Measurements from ENCODE around the gene SLC35F6. TPM values are rescaled to one million over a fixed set of nuclear protein-coding genes. Genes with fewer than 3 reads are reported as not detected.

SLC35F6 gene
- polyA plus RNA-seq, 2 of the 4 experiments (the other 2 are of a cell fraction) = 41.3 to 46.9 TPM

DNA sequence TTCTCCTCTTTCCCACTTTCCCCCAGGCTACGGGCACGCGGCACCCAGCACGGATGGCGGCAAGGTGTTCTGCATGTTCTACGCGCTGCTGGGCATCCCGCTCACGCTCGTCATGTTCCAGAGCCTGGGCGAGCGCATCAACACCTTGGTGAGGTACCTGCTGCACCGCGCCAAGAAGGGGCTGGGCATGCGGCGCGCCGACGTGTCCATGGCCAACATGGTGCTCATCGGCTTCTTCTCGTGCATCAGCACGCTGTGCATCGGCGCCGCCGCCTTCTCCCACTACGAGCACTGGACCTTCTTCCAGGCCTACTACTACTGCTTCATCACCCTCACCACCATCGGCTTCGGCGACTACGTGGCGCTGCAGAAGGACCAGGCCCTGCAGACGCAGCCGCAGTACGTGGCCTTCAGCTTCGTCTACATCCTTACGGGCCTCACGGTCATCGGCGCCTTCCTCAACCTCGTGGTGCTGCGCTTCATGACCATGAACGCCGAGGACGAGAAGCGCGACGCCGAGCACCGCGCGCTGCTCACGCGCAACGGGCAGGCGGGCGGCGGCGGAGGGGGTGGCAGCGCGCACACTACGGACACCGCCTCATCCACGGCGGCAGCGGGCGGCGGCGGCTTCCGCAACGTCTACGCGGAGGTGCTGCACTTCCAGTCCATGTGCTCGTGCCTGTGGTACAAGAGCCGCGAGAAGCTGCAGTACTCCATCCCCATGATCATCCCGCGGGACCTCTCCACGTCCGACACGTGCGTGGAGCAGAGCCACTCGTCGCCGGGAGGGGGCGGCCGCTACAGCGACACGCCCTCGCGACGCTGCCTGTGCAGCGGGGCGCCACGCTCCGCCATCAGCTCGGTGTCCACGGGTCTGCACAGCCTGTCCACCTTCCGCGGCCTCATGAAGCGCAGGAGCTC is 36.2 kb upstream of the SLC35F6 start:
- Histone ChIP-seq H3K4me2 (no peak overlapping the region), H3K27ac (peak overlapping the region in 1 of 2 experiments; percentile 94; a peak in 4 of 6 replicates), H3K9me3 (no peaks in the 10 kb centered on the region), H3K4me1 (peaks cover 74% of the 10 kb centered on the region), H3K4me3 (no peak overlapping the region)
- WGBS (ENCODE audit: missing lambda C conversion rate) = 96% methylated on average over 80 of the region's 101 CpGs
- ChIA-PET CTCF (interaction anchor here (1.2 to 22.6 kb wide), 4 partner anchors 10 to 117 kb away, joined by 3 to 736 read pairs (median 56); no protein-coding TSS in a partner anchor), POLR2A (no interaction called here)
- DNase-seq (ENCODE audit: low read depth in 1 of 2, low spot score in 1 of 2) (no peak), ATAC-seq (no peak), FAIRE-seq (no peak)
- TF ChIP-seq EP300 (IDR thresholded peaks at IDR 0.05) (no peak), POLR2A (IDR thresholded peaks at IDR 0.05; ENCODE audit: low read length) (peak; percentile 14; the same call in 1 of the 2 replicates), POLR2AphosphoS2 (conservative IDR thresholded peaks at IDR 0.05; ENCODE audit: low read length) (no peak)

GRCh38 chr2:26729311-26729710 is 34.8 kb upstream of the SLC35F6 start:
- H3K4me2 ChIP-seq = no peak overlapping the region
- ChIA-PET CTCF (interaction anchor here (1.2 to 22.6 kb wide), 5 partner anchors 9 to 119 kb away, joined by 3 to 736 read pairs (median 6); no protein-coding TSS in a partner anchor), POLR2A (no interaction called here)
- ATAC-seq (no peak), DNase-seq (ENCODE audit: low read depth in 1 of 2, low spot score in 1 of 2) (no peak), FAIRE-seq (no peak)
- TF ChIP-seq BHLHE40 (IDR thresholded peaks at IDR 0.05; ENCODE audit: low read depth, low read length) (no peak), KDM1A (IDR thresholded peaks at IDR 0.05; ENCODE audit: low read depth) (0 out of 2 replicates have a peak, but pooled peaks have one; percentile 38), CBX8 (IDR thresholded peaks at IDR 0.05) (no peak)
- WGBS (ENCODE audit: missing lambda C conversion rate) = 75% methylated on average over 2 of the region's 2 CpGs
- H3K4me1 ChIP-seq = peaks cover 62% of the 10 kb centered on the region
- H3K9me3 ChIP-seq = no peaks in the 10 kb centered on the region
- no peak overlapping the region for H3K4me3 ChIP-seq
- peak overlapping the region; percentile 32 to 94; a peak in 5 of 6 replicates for H3K27ac ChIP-seq

- ATAC-seq = peak in 1 of 2 experiments; percentile 34; a peak in 3 of 6 replicates
- H3K27ac ChIP-seq = peak overlapping the region; percentile 48 to 94
- H3K4me2 ChIP-seq = peak overlapping the region; percentile 32; the same call in 2 of the 3 replicates
- POLR2A ChIA-PET = no interaction called here
- DNase-seq (ENCODE audit: low read depth in 1 of 2, low spot score in 1 of 2) = no peak
- no peak for FAIRE-seq
- H3K4me1 ChIP-seq = peaks cover 62% of the 10 kb centered on the region
- CTCF ChIA-PET = interaction anchor here (0.5 to 22.6 kb wide), 6 partner anchors 9 to 228 kb away, joined by 3 to 736 read pairs (median 4); no protein-coding TSS in a partner anchor
- no peaks in the 10 kb centered on the region for H3K9me3 ChIP-seq
- 64% methylated on average over 17 of the region's 19 CpGs for WGBS (ENCODE audit: missing lambda C conversion rate)
- TF ChIP-seq RAD21 (conservative IDR thresholded peaks at IDR 0.05 in 1 of 2, IDR thresholded peaks at IDR 0.05 in 1 of 2) (no peak), MAFK (IDR thresholded peaks at IDR 0.05; ENCODE audit: partially characterized antibody) (no peak), CBX2 (IDR thresholded peaks at IDR 0.05; ENCODE audit: borderline replicate concordance, low read depth) (no peak), CHD2 (IDR thresholded peaks at IDR 0.05; ENCODE audit: low read length, partially characterized antibody) (no peak), NFE2L2 (conservative IDR thresholded peaks at IDR 0.05; ENCODE audit: low read length) (no peak), USF2 (IDR thresholded peaks at IDR 0.05) (no peak)
- H3K4me3 ChIP-seq = no peak overlapping the region
These were observed 33.3 kb upstream of the SLC35F6 start for GRCh38 chr2:26730549-26731344.

DNA sequence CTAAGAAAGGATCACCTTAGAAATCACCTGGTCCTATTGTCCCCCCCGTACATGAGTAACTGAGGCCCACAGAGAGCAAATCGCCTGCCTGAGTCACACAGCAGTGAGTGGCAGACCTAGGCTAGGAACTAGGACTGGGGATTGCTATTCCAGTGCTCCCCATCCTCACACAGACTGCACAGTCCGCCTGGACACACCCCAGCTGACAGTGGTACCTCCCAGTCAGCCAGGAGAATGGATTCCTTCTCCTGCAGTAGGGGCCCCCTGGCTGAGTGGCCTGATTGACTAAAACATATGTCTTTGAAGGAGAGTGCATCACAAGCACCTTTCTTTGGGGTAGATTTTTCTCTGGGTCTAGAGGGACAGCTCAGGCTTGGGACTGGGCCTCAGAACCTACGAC is 32.4 kb upstream of the SLC35F6 start:
- ChIA-PET POLR2A (interaction anchor here (1.1 kb wide), 1 partner anchor 39 kb away, joined by 3 read pairs; the partner anchor contains the start of gene KCNK3), CTCF (interaction anchor here (0.8 to 22.6 kb wide), 8 partner anchors 10 to 154 kb away, joined by 3 to 736 read pairs (median 4); partner anchors contain the start of gene CIB4)
- H3K9me3 ChIP-seq = no peaks in the 10 kb centered on the region
- no peak for ATAC-seq
- peaks cover 60% of the 10 kb centered on the region for H3K4me1 ChIP-seq
- no peak for DNase-seq (ENCODE audit: low read depth in 1 of 2, low spot score in 1 of 2)
- 81% methylated on average over 4 of the region's 4 CpGs for WGBS (ENCODE audit: missing lambda C conversion rate)
- no peak overlapping the region for H3K4me2 ChIP-seq
- no peak for FAIRE-seq
- H3K27ac ChIP-seq = peak overlapping the region; percentile 24 to 94; a peak in 5 of 6 replicates
- no peak overlapping the region for H3K4me3 ChIP-seq
- TF ChIP-seq MAZ (IDR thresholded peaks at IDR 0.05; ENCODE audit: borderline replicate concordance, low read depth, low read length) (no peak), CHD2 (IDR thresholded peaks at IDR 0.05; ENCODE audit: low read length, partially characterized antibody) (no peak), NR3C1 (IDR thresholded peaks at IDR 0.05) (no peak), FOSB (CRISPR knock-in tag; IDR thresholded peaks at IDR 0.05) (no peak), CTCF (IDR thresholded peaks at IDR 0.05) (no peak), HOXB5 (CRISPR knock-in tag; IDR thresholded peaks at IDR 0.05) (no peak), HEYL (CRISPR knock-in tag; IDR thresholded peaks at IDR 0.05) (no peak), TFCP2L1 (CRISPR knock-in tag; IDR thresholded peaks at IDR 0.05) (no peak), SREBF2 (IDR thresholded peaks at IDR 0.05) (no peak), EHMT2 (IDR thresholded peaks at IDR 0.05; ENCODE audit: low read depth) (no peak), NFE2L2 (conservative IDR thresholded peaks at IDR 0.05; ENCODE audit: low read length) (no peak), KDM1A (IDR thresholded peaks at IDR 0.05; ENCODE audit: low read depth) (no peak), MYC (IDR thresholded peaks at IDR 0.05; ENCODE audit: borderline replicate concordance, low read length) (no peak), TP53 (CRISPR knock-in tag; IDR thresholded peaks at IDR 0.05) (no peak), RARB (CRISPR knock-in tag; IDR thresholded peaks at IDR 0.05) (no peak)
- TF ChIP-seq, protein P1, sequence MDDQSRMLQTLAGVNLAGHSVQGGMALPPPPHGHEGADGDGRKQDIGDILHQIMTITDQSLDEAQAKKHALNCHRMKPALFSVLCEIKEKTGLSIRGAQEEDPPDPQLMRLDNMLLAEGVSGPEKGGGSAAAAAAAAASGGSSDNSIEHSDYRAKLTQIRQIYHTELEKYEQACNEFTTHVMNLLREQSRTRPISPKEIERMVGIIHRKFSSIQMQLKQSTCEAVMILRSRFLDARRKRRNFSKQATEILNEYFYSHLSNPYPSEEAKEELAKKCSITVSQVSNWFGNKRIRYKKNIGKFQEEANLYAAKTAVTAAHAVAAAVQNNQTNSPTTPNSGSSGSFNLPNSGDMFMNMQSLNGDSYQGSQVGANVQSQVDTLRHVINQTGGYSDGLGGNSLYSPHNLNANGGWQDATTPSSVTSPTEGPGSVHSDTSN (IDR thresholded peaks at IDR 0.05) = no peak
